GM19023 (cell line): Measurements from ENCODE around the gene KCTD17.

Source experiments
- ATAC-seq: cut with Tn5 transposase; IDR thresholded peaks from one replicate; pipeline ENCODE4 v1.9.1; 2021; ENCODE audit warnings: mild to moderate bottlenecking, moderate library complexity; ENCODE audit not compliant: unreplicated experiment

Gene KCTD17

GRCh38 chr22:37100589-37101127 lies 49.1 kb downstream of the KCTD17 start:
- ATAC-seq: no peak

DNA sequence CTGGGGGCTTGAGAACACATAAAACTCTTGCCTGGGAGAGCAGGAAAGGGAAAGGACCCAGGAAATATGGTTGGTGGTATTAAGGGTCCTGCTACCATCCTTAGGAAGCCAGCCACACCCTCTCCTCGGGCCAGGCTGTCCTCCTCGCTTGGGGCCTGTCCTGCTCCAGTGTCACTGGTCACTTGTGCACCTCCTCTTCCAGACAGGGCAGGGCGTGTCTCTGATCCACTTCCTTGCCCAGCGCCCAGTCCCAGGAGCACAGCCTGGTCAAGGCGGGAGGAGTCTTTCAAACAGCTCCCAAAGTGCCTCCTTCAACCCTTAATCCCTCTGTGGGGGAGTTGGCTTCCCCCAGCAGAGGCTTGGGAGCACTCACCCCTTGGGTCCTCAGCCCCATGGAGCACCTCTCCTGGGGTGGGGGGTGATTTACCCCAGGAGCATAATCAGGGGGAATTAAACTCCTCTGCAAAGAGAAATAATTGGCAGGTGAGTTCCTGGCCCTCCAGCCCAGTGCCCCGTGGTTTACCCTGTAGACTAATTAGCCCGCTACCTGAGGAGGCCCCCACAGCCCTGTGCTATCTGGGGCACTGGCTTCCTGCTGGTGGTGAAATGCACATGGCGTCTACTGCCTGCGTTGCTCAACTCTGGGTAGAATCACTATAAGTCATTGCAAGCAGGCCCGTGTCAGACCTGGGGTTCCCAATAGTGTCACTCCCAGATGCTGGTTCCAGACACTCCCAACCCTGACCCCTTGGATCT lies 49.9 kb downstream of the KCTD17 start:
- no peak for ATAC-seq

GRCh38 chr22:37103151-37103550 lies 51.6 kb downstream of the KCTD17 start:
- no peak for ATAC-seq

DNA sequence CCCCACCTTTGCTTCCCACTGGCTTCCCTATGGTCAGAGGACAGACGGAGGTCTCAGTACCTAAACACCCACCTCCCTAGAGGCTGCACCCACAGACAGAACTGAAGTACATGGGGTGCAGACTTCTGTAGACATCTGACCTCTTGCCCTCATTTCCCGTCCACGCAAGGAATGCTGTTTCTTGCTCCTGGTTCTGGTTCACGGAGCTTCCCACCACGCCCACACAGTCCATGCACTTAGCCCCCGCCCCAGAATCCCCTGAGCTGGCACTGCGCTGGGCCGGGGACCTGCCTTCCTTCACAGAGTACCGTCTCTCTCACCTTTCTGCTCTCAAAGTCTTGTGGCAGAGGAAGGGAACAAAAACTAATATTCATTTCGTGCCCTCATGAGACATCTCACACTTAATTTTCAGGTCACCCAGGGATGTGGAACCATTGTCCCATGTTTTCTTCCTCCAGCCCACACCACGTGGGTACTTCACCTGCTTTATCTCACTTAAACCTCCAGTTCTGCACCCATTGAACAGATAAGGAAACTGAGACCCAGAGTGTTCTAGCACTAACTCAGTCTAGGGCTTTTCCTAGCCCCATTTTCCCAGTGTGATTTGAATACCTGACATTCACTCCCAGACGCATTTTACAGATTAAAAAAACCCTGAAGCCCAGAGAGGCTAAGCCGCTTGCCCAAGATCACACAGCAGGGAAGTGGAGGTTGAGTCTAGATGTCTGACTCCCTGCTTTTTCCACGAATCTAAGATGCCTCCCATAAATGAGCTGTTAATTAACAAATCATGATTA lies 52.3 kb downstream of the KCTD17 start:
- no peak for ATAC-seq

GRCh38 chr22:37105154-37105553 lies 53.6 kb downstream of the KCTD17 start:
- no peak for ATAC-seq

DNA sequence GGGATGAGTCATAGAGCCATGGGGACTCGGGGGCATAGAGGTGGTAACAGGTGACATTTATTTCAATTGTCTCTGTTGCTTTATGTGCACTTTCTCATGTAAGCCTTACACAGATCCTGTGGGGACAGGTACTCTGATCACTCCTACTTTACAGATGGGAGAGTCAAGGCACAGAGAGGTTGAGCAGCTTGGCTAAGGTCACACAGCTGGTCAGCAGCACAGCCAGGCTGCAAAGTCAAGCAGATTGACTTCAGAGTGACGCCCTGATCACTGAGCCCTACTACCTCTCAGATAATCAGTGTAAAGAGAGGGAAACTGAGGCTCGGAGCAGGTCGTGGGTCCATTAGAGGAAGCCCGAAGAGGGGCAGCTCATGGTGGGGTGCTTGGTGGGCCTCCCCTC lies 54.4 kb downstream of the KCTD17 start:
- ATAC-seq: no peak

GRCh38 chr22:37107816-37108621 lies 56.5 kb downstream of the KCTD17 start:
- no peak for ATAC-seq

DNA sequence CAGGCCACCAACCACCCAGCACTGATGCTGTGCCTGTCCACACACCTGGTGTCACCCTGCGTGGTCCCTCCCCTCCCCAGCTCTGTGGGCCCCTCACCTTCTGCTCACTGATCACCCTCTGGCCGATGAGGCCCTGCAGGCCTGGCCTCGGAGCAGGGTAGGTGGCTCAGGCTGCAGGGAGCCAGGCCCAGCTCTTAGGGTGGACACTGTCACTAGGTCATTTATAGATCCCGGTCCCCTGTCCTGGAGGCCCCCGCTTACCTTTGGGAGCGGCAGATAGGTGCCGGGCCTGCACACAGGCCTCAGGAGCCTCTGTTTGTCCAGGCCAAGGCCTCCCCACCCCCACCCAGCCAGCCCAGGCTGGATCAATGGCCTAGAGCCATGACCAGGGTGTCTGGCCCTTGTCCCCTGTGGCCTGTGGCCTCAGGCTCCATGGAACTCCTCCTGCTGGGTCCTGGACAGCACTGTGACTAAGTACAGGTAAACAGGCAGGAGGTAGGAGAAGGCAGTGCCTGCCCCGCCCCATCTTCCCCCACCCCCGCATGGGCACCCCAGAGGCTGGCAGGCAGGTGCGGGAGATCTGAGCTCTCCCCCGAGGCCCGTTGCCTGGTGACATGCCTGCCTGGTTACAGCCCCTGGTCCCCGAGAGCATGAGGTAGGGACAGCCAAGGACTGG lies 57.8 kb downstream of the KCTD17 start, which contains the start of gene TMPRSS6:
TSS of gene TMPRSS6 (minus strand) at position 472 of the 676 bp plus-strand sequence. CDS start 6,296 bp downstream, outside the sequence.
- no peak for ATAC-seq

DNA sequence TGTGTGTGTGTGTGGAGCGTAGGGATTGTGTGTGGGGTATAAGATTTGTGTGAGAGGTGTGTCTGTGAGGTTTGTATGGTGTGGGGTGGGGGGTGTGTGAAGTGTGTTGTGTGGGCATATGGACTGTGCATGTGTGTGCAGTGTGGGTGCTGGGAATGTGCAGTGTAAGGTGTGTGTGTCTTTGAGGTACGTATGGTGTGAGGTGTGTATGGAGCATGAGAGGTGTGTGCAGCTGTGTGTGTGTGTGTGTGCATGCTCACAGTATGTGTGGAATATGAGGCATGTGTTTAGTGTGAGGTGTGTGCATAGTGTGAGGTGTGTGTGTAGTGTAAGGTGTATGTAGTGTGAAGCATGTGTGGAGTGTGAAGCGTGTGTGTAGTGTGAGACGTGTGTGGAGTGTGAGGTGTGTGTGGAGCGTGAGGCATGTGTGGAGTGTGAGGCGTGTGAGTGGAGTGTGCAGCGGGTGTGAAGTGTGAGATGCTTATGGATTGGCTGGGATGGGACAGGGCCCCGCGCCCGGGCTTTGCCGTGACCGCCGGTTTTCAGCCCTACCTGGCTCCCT lies 59.7 kb downstream of the KCTD17 start:
- no peak for ATAC-seq

- no peak for ATAC-seq
These were observed 60.7 kb downstream of the KCTD17 start for GRCh38 chr22:37112084-37112728.
